Ovary (tissue), 3 donors: ENCODE measurements around the gene ATP2C1.

ENCODE experiments used
- EP300 ChIP-seq: sonication (generic); formaldehyde crosslinking; IDR thresholded peaks from one replicate; pipeline ENCODE4 v1.6.1; 2017; ENCODE audit warnings: antibody characterized with exemption
- POLR2A ChIP-seq: fragments of 450-650 bp; IDR thresholded peaks from one replicate; pipeline ENCODE4 v1.6.1; 2017; ENCODE audit warnings: antibody characterized with exemption, mild to moderate bottlenecking, moderate library complexity
- TF ChIP-seq, protein P1 (sequence below), 3 donors: fragments of 450-650 bp in 2 of 3; fragments of 200-600 bp in 1 of 3; IDR thresholded peaks; one replicate each; pipeline versions ENCODE4 v1.5.1 to v1.8.0; 2016 to 2022; ENCODE audit warnings: antibody characterized with exemption in 3 of 3, mild to moderate bottlenecking in 1 of 3
- donor health status: DM: no; HTN: no; CAD: no.

DNA sequence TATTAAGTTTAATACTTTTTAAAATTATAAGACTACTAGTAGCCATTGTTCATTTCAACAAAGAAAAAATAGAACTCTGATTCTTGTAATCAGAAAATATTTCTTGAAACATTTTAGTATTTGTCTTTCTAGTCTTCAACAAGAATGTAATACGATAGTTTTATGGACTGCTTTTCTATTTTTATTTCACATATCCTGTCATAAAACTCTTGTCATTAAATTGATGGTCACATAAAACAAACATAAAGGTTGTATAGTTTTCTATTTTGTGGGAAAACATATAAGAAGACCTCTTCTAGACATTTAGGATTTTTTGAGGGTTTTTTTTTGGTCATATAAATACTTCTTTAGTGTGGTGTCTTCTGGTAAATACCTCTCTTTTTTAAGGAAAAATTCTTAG lies 62.4 kb downstream of the ATP2C1 start:
- TF ChIP-seq, protein P1, sequence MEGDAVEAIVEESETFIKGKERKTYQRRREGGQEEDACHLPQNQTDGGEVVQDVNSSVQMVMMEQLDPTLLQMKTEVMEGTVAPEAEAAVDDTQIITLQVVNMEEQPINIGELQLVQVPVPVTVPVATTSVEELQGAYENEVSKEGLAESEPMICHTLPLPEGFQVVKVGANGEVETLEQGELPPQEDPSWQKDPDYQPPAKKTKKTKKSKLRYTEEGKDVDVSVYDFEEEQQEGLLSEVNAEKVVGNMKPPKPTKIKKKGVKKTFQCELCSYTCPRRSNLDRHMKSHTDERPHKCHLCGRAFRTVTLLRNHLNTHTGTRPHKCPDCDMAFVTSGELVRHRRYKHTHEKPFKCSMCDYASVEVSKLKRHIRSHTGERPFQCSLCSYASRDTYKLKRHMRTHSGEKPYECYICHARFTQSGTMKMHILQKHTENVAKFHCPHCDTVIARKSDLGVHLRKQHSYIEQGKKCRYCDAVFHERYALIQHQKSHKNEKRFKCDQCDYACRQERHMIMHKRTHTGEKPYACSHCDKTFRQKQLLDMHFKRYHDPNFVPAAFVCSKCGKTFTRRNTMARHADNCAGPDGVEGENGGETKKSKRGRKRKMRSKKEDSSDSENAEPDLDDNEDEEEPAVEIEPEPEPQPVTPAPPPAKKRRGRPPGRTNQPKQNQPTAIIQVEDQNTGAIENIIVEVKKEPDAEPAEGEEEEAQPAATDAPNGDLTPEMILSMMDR (IDR thresholded peaks at IDR 0.05) = no peak
- no peak for TF ChIP-seq POLR2A
- TF ChIP-seq EP300 = no peak
